ENCODE data around the gene FLNB.

The FLNB gene

GRCh38 chr3:58131101-58131825 is 123.0 kb downstream of the FLNB start:
- DNase-seq (ENCODE audit: extremely low read depth, low read depth): no peak
- no peak for TF ChIP-seq CTCF (IDR thresholded peaks at IDR 0.05; ENCODE audit: low read depth, low read length, missing control alignments)
- no peak overlapping the region for H3K4me3 ChIP-seq (replicated peaks; ENCODE audit: low read depth, low read length)

- H3K4me3 ChIP-seq (replicated peaks; ENCODE audit: low read depth, low read length): no peak overlapping the region
- DNase-seq (ENCODE audit: extremely low read depth, low read depth): no peak
- no peak for TF ChIP-seq CTCF (IDR thresholded peaks at IDR 0.05; ENCODE audit: low read depth, low read length, missing control alignments)
Observed at GRCh38 chr3:58132850-58133249, 124.6 kb downstream of the FLNB start.

GRCh38 chr3:58134468-58134867 is 126.2 kb downstream of the FLNB start:
- H3K4me3 ChIP-seq (replicated peaks; ENCODE audit: low read depth, low read length): no peak overlapping the region
- DNase-seq (ENCODE audit: extremely low read depth, low read depth): no peak
- TF ChIP-seq CTCF (IDR thresholded peaks at IDR 0.05; ENCODE audit: low read depth, low read length, missing control alignments): no peak

- TF ChIP-seq CTCF (IDR thresholded peaks at IDR 0.05; ENCODE audit: low read depth, low read length, missing control alignments): no peak
- no peak for DNase-seq (ENCODE audit: extremely low read depth, low read depth)
- H3K4me3 ChIP-seq (replicated peaks; ENCODE audit: low read depth, low read length): no peak overlapping the region
Observed at GRCh38 chr3:58135712-58136543, 127.7 kb downstream of the FLNB start.

- no peak for DNase-seq (ENCODE audit: extremely low read depth, low read depth)
- TF ChIP-seq CTCF (IDR thresholded peaks at IDR 0.05; ENCODE audit: low read depth, low read length, missing control alignments): no peak
- no peak overlapping the region for H3K4me3 ChIP-seq (replicated peaks; ENCODE audit: low read depth, low read length)
Observed at GRCh38 chr3:58137306-58137705, 129.1 kb downstream of the FLNB start.

GRCh38 chr3:58141766-58142345 is 133.6 kb downstream of the FLNB start:
- DNase-seq (ENCODE audit: extremely low read depth, low read depth): no peak
- no peak overlapping the region for H3K4me3 ChIP-seq (replicated peaks; ENCODE audit: low read depth, low read length)
- TF ChIP-seq CTCF (IDR thresholded peaks at IDR 0.05; ENCODE audit: low read depth, low read length, missing control alignments): no peak

All from HFF-Myc (cell line).